Thyroid gland (tissue), 4 donors: ENCODE measurements around the gene IL2RA. TPM values are rescaled to one million over a fixed set of nuclear protein-coding genes. Genes with fewer than 3 reads are reported as not detected.

Experiments
- DNase-seq, 2 donors: peaks; one replicate each; pipeline ENCODE4 v3.0.0-alpha.2; 2019
- H3K27ac ChIP-seq, 3 donors: fragments of 200-600 bp; sonication (generic); 1 replicate in 2 of 3; 2 replicates in 1 of 3; pipeline ENCODE4 v1.5.1; 2016 to 2019; ENCODE audit warnings: mild to moderate bottlenecking in 1 of 3, moderate library complexity in 1 of 3
- H3K27me3 ChIP-seq: fragments of 200-600 bp; sonication (generic); one replicate; pipeline ENCODE4 v1.5.1; 2019
- H3K36me3 ChIP-seq, 2 donors: fragments of 200-600 bp; sonication (generic); one replicate each; pipeline ENCODE4 v1.5.1; 2016 to 2019
- H3K4me1 ChIP-seq, 2 donors: fragments of 200-600 bp; sonication (generic); one replicate each; pipeline ENCODE4 v1.5.1; 2017 to 2019
- H3K4me3 ChIP-seq, 3 donors: fragments of 200-600 bp; sonication (generic); replicated peaks in 1 of 3; 1 replicate in 2 of 3; 2 replicates in 1 of 3; pipeline ENCODE4 v1.5.1; 2016; ENCODE audit warnings: mild to moderate bottlenecking in 1 of 3
- H3K9me3 ChIP-seq: fragments of 200-600 bp; sonication (generic); one replicate; pipeline ENCODE4 v1.5.1; 2017
- POLR2A ChIP-seq, 2 donors: fragments of 450-650 bp; IDR thresholded peaks; one replicate each; pipeline ENCODE4 v1.6.1; 2017; ENCODE audit warnings: antibody characterized with exemption in 2 of 2, mild to moderate bottlenecking in 2 of 2, moderate library complexity in 1 of 2
- WGBS, 2 donors: methylation state at CpG; one replicate each; pipeline ENCODE4 v1.1.5; 2017; 5-methylcytosine and 5-hydroxymethylcytosine counted together
- intact Hi-C: fragments of 100-400 bp; cut with DNase I; formaldehyde crosslinking; loops from one replicate; pipeline ENCODE4 v1.15.1; 2023
- total RNA-seq, 4 donors: library from RNA; depleted of rRNA; stranded (reverse); fragments of >200 nt; gene quantifications; one replicate each; pipeline ENCODE4 v1.2.3, GENCODE V29; 2016
- TF ChIP-seq, protein P1 (sequence below), 6 experiments: fragments of 200-600 bp in 3 of 6; fragments of 450-650 bp in 3 of 6; sonication (generic) in 3 of 6; IDR thresholded peaks; one replicate each; pipeline ENCODE4 v1.5.1; 2016 to 2019; ENCODE audit warnings: antibody characterized with exemption in 6 of 6, mild to moderate bottlenecking in 2 of 6, inconsistent platforms in 1 of 6, moderate library complexity in 1 of 6

The IL2RA gene
- total RNA-seq, 4 donors from 2014 or later: 1.7 to 11.3 (median 2.3) TPM

DNA sequence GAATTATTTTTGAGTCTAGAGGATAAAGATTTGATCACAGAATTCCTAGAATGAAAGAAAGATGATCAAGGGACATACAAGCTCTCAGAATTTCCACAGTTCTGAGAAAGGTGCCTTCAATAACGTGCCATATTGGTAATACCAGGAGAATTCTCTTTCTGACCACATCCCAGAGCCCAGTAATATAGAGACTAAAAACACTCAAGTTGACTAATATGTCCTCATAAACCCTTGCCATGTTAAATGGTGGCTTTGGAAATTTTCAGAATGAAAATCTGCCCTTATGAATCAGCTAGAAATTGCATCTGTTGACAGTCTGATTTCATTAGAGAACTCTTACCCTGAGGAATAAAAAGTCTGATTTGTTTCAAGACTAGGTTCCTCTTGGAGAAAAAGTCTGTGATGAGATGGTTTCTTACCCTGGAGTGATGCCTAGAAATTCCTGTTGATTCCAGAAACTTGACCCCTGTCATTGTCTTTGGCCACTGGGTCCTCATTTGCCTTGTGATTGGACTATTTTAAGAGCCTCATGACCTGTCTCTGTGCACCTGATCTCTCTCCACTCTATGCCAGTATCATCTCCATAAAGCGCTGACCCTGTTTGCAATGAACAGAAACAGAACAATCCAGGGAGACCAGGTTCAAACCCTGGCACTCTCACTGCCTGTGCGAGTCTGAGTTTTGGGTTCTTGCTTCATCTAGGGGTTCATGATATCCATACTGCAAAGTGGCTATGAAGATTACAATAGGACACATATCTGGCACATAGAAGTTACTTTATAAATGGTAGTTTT lies 3.3 kb downstream of the IL2RA start:
- DNase-seq: no peak
- Histone ChIP-seq H3K4me1 (peaks cover 6 to 20% of the 10 kb centered on the region in 2 donors), H3K27me3 (no peaks in the 10 kb centered on the region), H3K27ac (no peak overlapping the region), H3K36me3 (no peaks in the 10 kb centered on the region), H3K9me3 (no peaks in the 10 kb centered on the region), H3K4me3 (no peak overlapping the region)
- intact Hi-C loops: no loop called here
- TF ChIP-seq, protein P1, sequence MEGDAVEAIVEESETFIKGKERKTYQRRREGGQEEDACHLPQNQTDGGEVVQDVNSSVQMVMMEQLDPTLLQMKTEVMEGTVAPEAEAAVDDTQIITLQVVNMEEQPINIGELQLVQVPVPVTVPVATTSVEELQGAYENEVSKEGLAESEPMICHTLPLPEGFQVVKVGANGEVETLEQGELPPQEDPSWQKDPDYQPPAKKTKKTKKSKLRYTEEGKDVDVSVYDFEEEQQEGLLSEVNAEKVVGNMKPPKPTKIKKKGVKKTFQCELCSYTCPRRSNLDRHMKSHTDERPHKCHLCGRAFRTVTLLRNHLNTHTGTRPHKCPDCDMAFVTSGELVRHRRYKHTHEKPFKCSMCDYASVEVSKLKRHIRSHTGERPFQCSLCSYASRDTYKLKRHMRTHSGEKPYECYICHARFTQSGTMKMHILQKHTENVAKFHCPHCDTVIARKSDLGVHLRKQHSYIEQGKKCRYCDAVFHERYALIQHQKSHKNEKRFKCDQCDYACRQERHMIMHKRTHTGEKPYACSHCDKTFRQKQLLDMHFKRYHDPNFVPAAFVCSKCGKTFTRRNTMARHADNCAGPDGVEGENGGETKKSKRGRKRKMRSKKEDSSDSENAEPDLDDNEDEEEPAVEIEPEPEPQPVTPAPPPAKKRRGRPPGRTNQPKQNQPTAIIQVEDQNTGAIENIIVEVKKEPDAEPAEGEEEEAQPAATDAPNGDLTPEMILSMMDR (IDR thresholded peaks at IDR 0.05): no peak
- TF ChIP-seq POLR2A (IDR thresholded peaks at IDR 0.05): no peak
- 96 to 97% methylated on average over 3 of the region's 3 CpGs for WGBS, 2 donors

DNA sequence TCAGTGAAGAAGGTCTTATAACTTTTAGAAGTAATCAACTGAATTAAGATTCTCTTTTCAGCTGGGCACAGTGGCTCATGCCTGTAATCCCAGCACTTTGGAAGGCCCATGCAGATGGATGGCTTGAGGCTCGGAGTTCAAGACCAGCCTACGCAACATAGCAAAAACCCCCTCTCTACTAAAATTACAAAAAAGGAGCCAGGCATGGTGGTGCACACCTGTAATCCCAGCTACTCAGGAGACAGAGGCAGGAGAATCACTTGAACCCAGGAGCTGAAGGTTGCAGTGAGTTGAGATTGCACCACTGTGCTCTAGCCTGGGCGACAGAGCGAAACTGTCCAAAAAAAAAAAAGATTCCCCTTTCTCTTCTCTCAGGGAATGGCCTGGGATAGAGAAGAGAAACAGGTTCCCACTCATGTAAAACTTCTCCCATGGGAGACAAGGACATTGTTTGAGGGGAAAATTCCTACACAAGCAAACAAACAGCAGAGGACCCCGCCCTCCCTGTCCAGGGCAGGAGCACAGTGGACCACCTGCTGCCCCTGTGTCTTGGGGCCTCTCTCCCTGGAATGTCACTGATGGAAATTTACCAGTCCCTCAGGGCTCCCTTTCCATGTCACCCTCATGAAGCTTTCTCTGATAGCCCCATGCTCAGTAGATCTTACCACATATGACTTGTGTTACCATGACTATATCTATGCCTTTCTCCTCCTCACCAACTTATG lies 5.6 kb downstream of the IL2RA start:
- no peak for DNase-seq

DNA sequence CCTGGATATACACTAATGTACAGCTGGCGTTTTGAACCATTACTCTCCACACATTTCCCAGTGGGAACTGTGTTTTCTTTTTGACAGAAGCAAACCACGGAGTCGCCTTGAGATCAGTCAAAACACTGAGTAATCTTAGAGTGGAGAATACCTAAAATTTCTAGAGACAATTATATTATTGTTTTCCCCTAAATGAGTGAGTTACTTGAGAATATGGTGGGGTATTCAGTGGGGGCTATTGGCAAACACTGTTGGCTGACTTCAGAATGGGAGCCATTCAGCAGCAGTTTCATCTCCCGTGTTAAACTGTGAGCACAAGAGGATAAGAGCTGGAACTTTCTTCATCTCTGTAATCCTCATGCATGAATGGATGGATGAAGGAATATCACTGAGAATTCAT lies 6.2 kb downstream of the IL2RA start:
- TF ChIP-seq, protein P1 (IDR thresholded peaks at IDR 0.05): no peak
- TF ChIP-seq POLR2A (IDR thresholded peaks at IDR 0.05): no peak
- 75 to 81% methylated on average over 4 of the region's 4 CpGs for WGBS, 2 donors

More for the DNA sequence above, 5.6 kb downstream of the IL2RA start:
- no peaks in the 10 kb centered on the region for H3K9me3 ChIP-seq
- H3K4me1 ChIP-seq: peaks cover 6 to 39% of the 10 kb centered on the region in 2 donors
- no peaks in the 10 kb centered on the region for H3K27me3 ChIP-seq
- H3K36me3 ChIP-seq: no peaks in the 10 kb centered on the region
- H3K27ac ChIP-seq: peak overlapping the region in 2 of 3 donors; percentile 21 to 50
- H3K4me3 ChIP-seq: no peak overlapping the region
- intact Hi-C loops: no loop called here
- TF ChIP-seq, protein P1 (IDR thresholded peaks at IDR 0.05): no peak
- no peak for TF ChIP-seq POLR2A (IDR thresholded peaks at IDR 0.05)
- 95 to 96% methylated on average over 5 of the region's 5 CpGs for WGBS, 2 donors

DNA sequence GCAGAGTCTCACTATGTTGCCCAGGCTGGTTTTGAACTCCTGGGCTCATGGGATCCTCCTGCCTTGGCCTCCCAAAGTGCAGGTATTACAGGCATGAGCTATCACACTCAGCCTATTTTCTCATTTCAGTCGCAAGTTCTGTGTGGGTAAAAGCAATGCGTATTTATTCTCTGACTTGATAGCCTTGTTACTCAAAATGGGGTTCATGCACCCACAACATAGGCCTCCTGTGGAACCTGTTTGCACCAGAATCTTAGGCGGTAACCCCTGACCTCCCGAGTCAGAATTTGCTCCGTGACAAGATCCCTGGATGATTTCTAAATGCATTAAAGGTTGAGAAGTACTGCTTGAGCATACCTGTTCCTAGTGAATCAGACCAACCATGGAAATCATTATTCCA lies 7.3 kb downstream of the IL2RA start:
- H3K36me3 ChIP-seq: no peaks in the 10 kb centered on the region
- peak overlapping the region in 1 of 3 donors; percentile 8 for H3K27ac ChIP-seq
- no peak overlapping the region for H3K4me3 ChIP-seq
- intact Hi-C loops: no loop called here
- peaks cover 6 to 48% of the 10 kb centered on the region in 2 donors for H3K4me1 ChIP-seq
- no peaks in the 10 kb centered on the region for H3K27me3 ChIP-seq
- H3K9me3 ChIP-seq: no peaks in the 10 kb centered on the region
- no peak for DNase-seq
- WGBS, 2 donors: 94 to 97% methylated on average over 5 of the region's 5 CpGs
- no peak for TF ChIP-seq POLR2A (IDR thresholded peaks at IDR 0.05)
- TF ChIP-seq, protein P1 (IDR thresholded peaks at IDR 0.05): no peak

More for the DNA sequence above, 6.2 kb downstream of the IL2RA start:
- Histone ChIP-seq H3K36me3 (no peaks in the 10 kb centered on the region), H3K9me3 (no peaks in the 10 kb centered on the region), H3K27me3 (no peaks in the 10 kb centered on the region), H3K4me1 (peaks cover 6 to 42% of the 10 kb centered on the region in 2 donors), H3K4me3 (no peak overlapping the region), H3K27ac (no peak overlapping the region)
- DNase-seq: no peak
- intact Hi-C loops: no loop called here
